WTC11 (cell line): ENCODE measurements around the gene FGD5. TPM values are rescaled to one million over a fixed set of nuclear protein-coding genes. Genes with fewer than 3 reads are reported as not detected.

Experiments
- ATAC-seq: fragments of 200-7000 bp; cut with Tn5 transposase; 2 replicates; pipeline ENCODE4 v1.10.0; 2021; ENCODE audit warnings: mild to moderate bottlenecking, moderate library complexity
- CTCF ChIA-PET: fragments of 300-600 bp; sonication (Branson Sonifier 250); formaldehyde crosslinking; loops from one replicate; lab custom pipeline; 2021; ENCODE audit warnings: antibody characterized with exemption; lab: Charles Lee
- POLR2A ChIA-PET: fragments of 350-600 bp; sonication (Branson Sonifier 250); formaldehyde crosslinking; loops from one replicate; lab custom pipeline; 2021; ENCODE audit warnings: antibody characterized with exemption; lab: Charles Lee
- DNase-seq: peaks from one replicate; pipeline ENCODE4 v3.0.0; 2021; ENCODE audit warnings: low spot score
- H3K27ac Mint-ChIP-seq: 2 replicates; pipeline ENCODE4 v1.8.0; 2021; ENCODE audit warnings: mixed read lengths
- H3K27me3 Mint-ChIP-seq: 2 replicates; pipeline ENCODE4 v1.8.0; 2021; ENCODE audit warnings: low read depth, mild to moderate bottlenecking, moderate library complexity, mixed read lengths
- H3K36me3 Mint-ChIP-seq: 2 replicates; pipeline ENCODE4 v1.8.0; 2021; ENCODE audit warnings: mixed read lengths
- H3K4me1 Mint-ChIP-seq: 2 replicates; pipeline ENCODE4 v1.8.0; 2022; ENCODE audit warnings: mixed read lengths
- H3K4me3 Mint-ChIP-seq: 2 replicates; pipeline ENCODE4 v1.8.0; 2021; ENCODE audit warnings: mild to moderate bottlenecking, moderate library complexity, mixed read lengths
- H3K9me3 Mint-ChIP-seq: 2 replicates; pipeline ENCODE4 v1.8.0; 2021; ENCODE audit warnings: mixed read lengths
- AR ChIP-seq: fragments of 250-450 bp; sonication (Bioruptor Pico); IDR thresholded peaks from 2 replicates; pipeline ENCODE4 v1.9.0; 2021; ENCODE audit warnings: mild to moderate bottlenecking
- ATF2 ChIP-seq: sonication (generic); formaldehyde crosslinking; IDR thresholded peaks from 2 replicates; pipeline ENCODE4 v1.8.1; 2022; ENCODE audit warnings: low read depth, missing genetic modification reagents, borderline replicate concordance
- CBFB ChIP-seq: sonication (generic); formaldehyde crosslinking; IDR thresholded peaks from 2 replicates; pipeline ENCODE4 v1.8.1; 2022; ENCODE audit warnings: mild to moderate bottlenecking, low read depth, missing genetic modification reagents
- E2F1 ChIP-seq: sonication (generic); formaldehyde crosslinking; IDR thresholded peaks from 2 replicates; pipeline ENCODE4 v1.8.0; 2022; ENCODE audit warnings: mild to moderate bottlenecking, missing genetic modification reagents
- ERG ChIP-seq: fragments of 250-450 bp; sonication (Bioruptor Pico); IDR thresholded peaks from 2 replicates; pipeline ENCODE4 v1.8.0; 2021; ENCODE audit warnings: mild to moderate bottlenecking
- IRF1 ChIP-seq: sonication (generic); formaldehyde crosslinking; IDR thresholded peaks from 2 replicates; pipeline ENCODE4 v1.8.0; 2023; ENCODE audit warnings: missing genetic modification reagents
- JUN ChIP-seq: sonication (generic); formaldehyde crosslinking; IDR thresholded peaks from 2 replicates; pipeline ENCODE4 v1.8.0; 2023; ENCODE audit warnings: mild to moderate bottlenecking, missing genetic modification reagents
- OVOL2 ChIP-seq: fragments of 250-450 bp; sonication (Bioruptor Pico); IDR thresholded peaks from 2 replicates; pipeline ENCODE4 v1.9.0; 2021; ENCODE audit warnings: mild to moderate bottlenecking, borderline replicate concordance
- SP1 ChIP-seq: sonication (generic); formaldehyde crosslinking; conservative IDR thresholded peaks from 2 replicates; pipeline ENCODE4 v1.8.1; 2022; ENCODE audit warnings: missing genetic modification reagents
- total RNA-seq: library from RNA; stranded (reverse); gene quantifications from 3 replicates; pipeline ENCODE4 v1.2.3, GENCODE V29; 2021
- TF ChIP-seq, protein P1 (sequence below): sonication (generic); formaldehyde crosslinking; IDR thresholded peaks from 2 replicates; pipeline ENCODE4 v1.8.0; 2022; ENCODE audit warnings: mild to moderate bottlenecking, missing genetic modification reagents
- TF ChIP-seq, protein P2 (sequence below): sonication (generic); formaldehyde crosslinking; IDR thresholded peaks from 2 replicates; pipeline ENCODE4 v1.8.0; 2023; ENCODE audit warnings: missing genetic modification reagents, mild to moderate bottlenecking, borderline replicate concordance

Gene FGD5
- total RNA-seq, 1 experiment from 2014 or later = 18.3 TPM

DNA sequence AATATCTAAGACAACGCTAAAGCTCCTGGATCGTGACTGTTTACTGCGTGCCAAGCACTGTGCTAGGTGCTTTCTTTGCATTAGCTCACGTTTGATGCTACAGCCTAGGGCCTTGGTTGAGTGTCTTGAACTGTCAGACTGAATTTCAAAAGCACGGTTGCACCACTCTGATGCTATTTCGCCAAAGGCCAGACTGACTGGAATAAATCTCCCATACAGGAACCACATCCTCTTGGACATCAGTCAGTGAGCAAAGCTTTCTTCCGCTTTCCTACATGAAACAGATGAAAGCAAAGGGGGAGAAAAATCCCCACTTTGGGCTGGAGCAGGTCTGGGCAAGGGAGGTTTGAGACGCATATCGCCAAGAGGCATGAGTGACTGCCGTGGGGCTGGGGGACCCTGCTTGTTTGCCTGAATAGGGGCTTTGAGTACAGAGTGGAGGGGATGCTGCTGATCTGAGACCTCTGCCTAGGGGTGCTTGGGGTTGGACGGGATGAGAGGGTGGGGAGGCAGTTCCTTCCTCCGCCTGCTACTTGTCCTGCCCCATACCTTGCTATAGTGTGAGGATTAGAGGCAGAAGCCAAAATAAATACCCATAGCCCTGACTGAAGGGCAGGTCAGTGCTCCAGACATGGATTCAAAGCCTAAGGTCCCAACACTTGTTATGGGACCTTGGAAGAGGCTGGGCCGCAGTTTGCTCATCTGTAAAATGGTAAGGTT lies 5.3 kb downstream of the FGD5 start:
- Mint-ChIP-seq H3K4me3 (no peak overlapping the region), H3K36me3 (peaks cover 4% of the 10 kb centered on the region; the same call in 1 of the 2 replicates), H3K4me1 (peaks cover 30% of the 10 kb centered on the region), H3K9me3 (no peaks in the 10 kb centered on the region), H3K27ac (no peak overlapping the region), H3K27me3 (no peaks in the 10 kb centered on the region)
- ChIA-PET CTCF (interaction anchor here (0.9 to 2.2 kb wide), 6 partner anchors 8 to 43 kb away, joined by 3 to 8 read pairs (median 3); no protein-coding TSS in a partner anchor), POLR2A (no interaction called here)
- TF ChIP-seq, protein P1, sequence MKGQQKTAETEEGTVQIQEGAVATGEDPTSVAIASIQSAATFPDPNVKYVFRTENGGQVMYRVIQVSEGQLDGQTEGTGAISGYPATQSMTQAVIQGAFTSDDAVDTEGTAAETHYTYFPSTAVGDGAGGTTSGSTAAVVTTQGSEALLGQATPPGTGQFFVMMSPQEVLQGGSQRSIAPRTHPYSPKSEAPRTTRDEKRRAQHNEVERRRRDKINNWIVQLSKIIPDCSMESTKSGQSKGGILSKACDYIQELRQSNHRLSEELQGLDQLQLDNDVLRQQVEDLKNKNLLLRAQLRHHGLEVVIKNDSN (CRISPR knock-in tag) = no peak
- TF ChIP-seq OVOL2 (CRISPR knock-in tag) (no peak), IRF1 (CRISPR knock-in tag) (no peak), AR (no peak), CBFB (CRISPR knock-in tag) (no peak), ERG (CRISPR knock-in tag) (no peak), JUN (CRISPR knock-in tag) (no peak), SP1 (CRISPR knock-in tag) (no peak), E2F1 (CRISPR knock-in tag) (no peak), ATF2 (CRISPR knock-in tag) (no peak)
- TF ChIP-seq, protein P2, sequence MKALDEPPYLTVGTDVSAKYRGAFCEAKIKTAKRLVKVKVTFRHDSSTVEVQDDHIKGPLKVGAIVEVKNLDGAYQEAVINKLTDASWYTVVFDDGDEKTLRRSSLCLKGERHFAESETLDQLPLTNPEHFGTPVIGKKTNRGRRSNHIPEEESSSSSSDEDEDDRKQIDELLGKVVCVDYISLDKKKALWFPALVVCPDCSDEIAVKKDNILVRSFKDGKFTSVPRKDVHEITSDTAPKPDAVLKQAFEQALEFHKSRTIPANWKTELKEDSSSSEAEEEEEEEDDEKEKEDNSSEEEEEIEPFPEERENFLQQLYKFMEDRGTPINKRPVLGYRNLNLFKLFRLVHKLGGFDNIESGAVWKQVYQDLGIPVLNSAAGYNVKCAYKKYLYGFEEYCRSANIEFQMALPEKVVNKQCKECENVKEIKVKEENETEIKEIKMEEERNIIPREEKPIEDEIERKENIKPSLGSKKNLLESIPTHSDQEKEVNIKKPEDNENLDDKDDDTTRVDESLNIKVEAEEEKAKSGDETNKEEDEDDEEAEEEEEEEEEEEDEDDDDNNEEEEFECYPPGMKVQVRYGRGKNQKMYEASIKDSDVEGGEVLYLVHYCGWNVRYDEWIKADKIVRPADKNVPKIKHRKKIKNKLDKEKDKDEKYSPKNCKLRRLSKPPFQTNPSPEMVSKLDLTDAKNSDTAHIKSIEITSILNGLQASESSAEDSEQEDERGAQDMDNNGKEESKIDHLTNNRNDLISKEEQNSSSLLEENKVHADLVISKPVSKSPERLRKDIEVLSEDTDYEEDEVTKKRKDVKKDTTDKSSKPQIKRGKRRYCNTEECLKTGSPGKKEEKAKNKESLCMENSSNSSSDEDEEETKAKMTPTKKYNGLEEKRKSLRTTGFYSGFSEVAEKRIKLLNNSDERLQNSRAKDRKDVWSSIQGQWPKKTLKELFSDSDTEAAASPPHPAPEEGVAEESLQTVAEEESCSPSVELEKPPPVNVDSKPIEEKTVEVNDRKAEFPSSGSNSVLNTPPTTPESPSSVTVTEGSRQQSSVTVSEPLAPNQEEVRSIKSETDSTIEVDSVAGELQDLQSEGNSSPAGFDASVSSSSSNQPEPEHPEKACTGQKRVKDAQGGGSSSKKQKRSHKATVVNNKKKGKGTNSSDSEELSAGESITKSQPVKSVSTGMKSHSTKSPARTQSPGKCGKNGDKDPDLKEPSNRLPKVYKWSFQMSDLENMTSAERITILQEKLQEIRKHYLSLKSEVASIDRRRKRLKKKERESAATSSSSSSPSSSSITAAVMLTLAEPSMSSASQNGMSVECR (CRISPR knock-in tag) = no peak
- ATAC-seq (no peak), DNase-seq (no peak)
